Suppressor macrophage treated with lipopolysaccharide for 4 hours (primary cell): ENCODE data around the gene EFCAB11.
A peak's percentile ranks its signal among the peaks of the same experiment; 100 is the strongest.

Experiments used
- DNase-seq: peaks from one replicate; pipeline ENCODE4 v3.0.0-alpha.2; 2020

Gene EFCAB11

GRCh38 chr14:89956661-89957009 lies 2.1 kb upstream of the EFCAB11 start:
- DNase-seq: no peak

GRCh38 chr14:89955745-89956660 lies 1.5 kb upstream of the EFCAB11 start, which contains the start of gene TDP1:
Gene TDP1 (plus strand): TSS chr14:89955927. CDS start chr14:89963115, 7,188 bp downstream.
- DNase-seq: peak; percentile 96

- peak; percentile 23 for DNase-seq
Observed at GRCh38 chr14:89955022-89955744, 653 bp upstream of the EFCAB11 start.

- DNase-seq: no peak
Observed at GRCh38 chr14:89953602-89954001, 928 bp downstream of the EFCAB11 start.

- no peak for DNase-seq
Observed at GRCh38 chr14:89952576-89952975, 2.0 kb downstream of the EFCAB11 start.

- no peak for DNase-seq
Observed at GRCh38 chr14:89947344-89947743, 7.2 kb downstream of the EFCAB11 start.

- DNase-seq: no peak
Observed at GRCh38 chr14:89941830-89942377, 12.6 kb downstream of the EFCAB11 start.

- DNase-seq: no peak
Observed at GRCh38 chr14:89936654-89937185, 17.8 kb downstream of the EFCAB11 start.

GRCh38 chr14:89933002-89933401 lies 21.5 kb downstream of the EFCAB11 start:
- no peak for DNase-seq

GRCh38 chr14:89927186-89927865 lies 27.2 kb downstream of the EFCAB11 start:
- no peak for DNase-seq

- DNase-seq: no peak
Observed at GRCh38 chr14:89926694-89927093, 27.8 kb downstream of the EFCAB11 start.

- no peak for DNase-seq
Observed at GRCh38 chr14:89924268-89924667, 30.3 kb downstream of the EFCAB11 start.

- DNase-seq: no peak
Observed at GRCh38 chr14:89922031-89922907, 32.3 kb downstream of the EFCAB11 start.

GRCh38 chr14:89921346-89921745 lies 33.2 kb downstream of the EFCAB11 start:
- no peak for DNase-seq

GRCh38 chr14:89920056-89920455 lies 34.5 kb downstream of the EFCAB11 start:
- DNase-seq: no peak

- no peak for DNase-seq
Observed at GRCh38 chr14:89918721-89919120, 35.8 kb downstream of the EFCAB11 start.

- peak; percentile 79 for DNase-seq
Observed at GRCh38 chr14:89915114-89915878, 39.2 kb downstream of the EFCAB11 start.

GRCh38 chr14:89912667-89913211 lies 41.8 kb downstream of the EFCAB11 start:
- peak; percentile 93 for DNase-seq

- DNase-seq: no peak
Observed at GRCh38 chr14:89912221-89912620, 42.3 kb downstream of the EFCAB11 start.
